HL-60 (cell line): ENCODE data around the gene ANKRD50.

ENCODE experiments used
- DNase-seq, 2 experiments: peaks; one replicate each; pipeline ENCODE4 v3.0.0-alpha.2; 2010 to 2020; ENCODE audit warnings: low read depth in 1 of 2, low spot score in 1 of 2
- H3K27ac ChIP-seq: fragments of 250-450 bp; sonication (Bioruptor Pico); replicated peaks from 2 replicates; pipeline ENCODE4 v1.5.1; 2020; ENCODE audit warnings: mild to moderate bottlenecking, moderate library complexity
- H3K27me3 ChIP-seq: fragments of 250-450 bp; sonication (Bioruptor Pico); 2 replicates; pipeline ENCODE4 v1.5.1; 2021; ENCODE audit warnings: mild to moderate bottlenecking, moderate library complexity; ENCODE audit not compliant: insufficient read depth, poor library complexity, severe bottlenecking
- H3K4me3 ChIP-seq: replicated peaks from 2 replicates; pipeline ENCODE4 v1.5.1; 2011; ENCODE audit warnings: mild to moderate bottlenecking, control low read depth, low read length; ENCODE audit not compliant: insufficient read depth
- CTCF ChIP-seq: IDR thresholded peaks from one replicate; pipeline ENCODE4 v1.5.1; 2011; ENCODE audit warnings: low read length, control low read depth, inconsistent platforms; ENCODE audit not compliant: insufficient read depth
- GABPA ChIP-seq: IDR thresholded peaks from 2 replicates; pipeline ENCODE4 v1.6.1; 2012; ENCODE audit warnings: low read depth
- POLR2AphosphoS5 ChIP-seq: IDR thresholded peaks from 2 replicates; pipeline ENCODE4 v1.6.1; 2012; ENCODE audit warnings: low read depth
- REST ChIP-seq: IDR thresholded peaks from 2 replicates; pipeline ENCODE4 v1.6.1; 2012; ENCODE audit warnings: low read depth; ENCODE audit not compliant: insufficient replicate concordance
- SPI1 ChIP-seq: IDR thresholded peaks from 2 replicates; pipeline ENCODE4 v1.6.1; 2012; ENCODE audit warnings: low read depth, mild to moderate bottlenecking, borderline replicate concordance

Gene ANKRD50

GRCh38 chr4:124694306-124694705 is 18.2 kb downstream of the ANKRD50 start:
- Histone ChIP-seq H3K27ac (no peak overlapping the region), H3K4me3 (no peak overlapping the region), H3K27me3 (no peaks in the 10 kb centered on the region)
- DNase-seq: no peak
- TF ChIP-seq SPI1 (no peak), CTCF (no peak), GABPA (no peak), REST (no peak), POLR2AphosphoS5 (no peak)

GRCh38 chr4:124691801-124692200 is 20.7 kb downstream of the ANKRD50 start:
- H3K4me3 ChIP-seq: no peak overlapping the region
- no peak overlapping the region for H3K27ac ChIP-seq
- no peak for DNase-seq
- no peak for TF ChIP-seq GABPA
- TF ChIP-seq CTCF: no peak
- no peak for TF ChIP-seq REST
- TF ChIP-seq POLR2AphosphoS5: no peak
- TF ChIP-seq SPI1: no peak
- H3K27me3 ChIP-seq: no peaks in the 10 kb centered on the region

DNA sequence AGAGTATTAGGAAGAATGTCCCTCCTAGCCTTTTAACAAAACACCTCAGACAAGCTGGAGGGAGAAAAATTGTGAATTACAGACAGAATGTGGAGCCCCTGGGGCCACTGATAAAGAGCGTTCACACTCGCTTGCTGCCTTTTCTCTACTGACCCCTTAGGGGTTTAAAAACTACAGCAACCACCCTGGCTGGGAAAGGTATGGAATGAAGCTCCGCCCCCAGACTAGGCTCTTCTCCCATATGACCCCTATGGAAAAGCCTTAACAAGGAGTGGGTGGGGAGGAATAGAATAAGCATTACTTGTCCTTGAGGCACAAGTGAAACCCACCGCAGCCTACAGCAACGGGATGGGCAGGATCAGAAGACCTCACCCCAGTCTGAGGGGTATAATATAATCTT is 26.3 kb downstream of the ANKRD50 start:
- Histone ChIP-seq H3K4me3 (no peak overlapping the region), H3K27ac (no peak overlapping the region), H3K27me3 (no peaks in the 10 kb centered on the region)
- no peak for TF ChIP-seq CTCF
- TF ChIP-seq REST: no peak
- no peak for TF ChIP-seq GABPA
- TF ChIP-seq SPI1: no peak
- TF ChIP-seq POLR2AphosphoS5: no peak
- DNase-seq: no peak
